Esophagus muscularis mucosa (tissue), 4 donors: ENCODE results near the gene CFAP97. TPM values are rescaled to one million over a fixed set of nuclear protein-coding genes. Genes with fewer than 3 reads are reported as not detected.
"Not testable (repeated sequence)": the region's sequence is repeated elsewhere in the genome, so short reads cannot be mapped to it uniquely, and the experiment has no call there.

Experiments used
- DNase-seq: peaks from one replicate; pipeline ENCODE4 v3.0.0-alpha.2; 2017; ENCODE audit errors: extremely low spot score
- H3K27ac ChIP-seq, 4 donors: fragments of 200-600 bp; sonication (generic); replicated peaks in 1 of 4; 1 replicate in 3 of 4; 2 replicates in 1 of 4; pipeline ENCODE4 v1.5.1; 2016 to 2019; ENCODE audit warnings: mild to moderate bottlenecking in 1 of 4
- H3K27me3 ChIP-seq, 4 donors: fragments of 200-600 bp; sonication (generic); one replicate each; pipeline versions ENCODE4 v1.5.1 to v1.6.0; 2016 to 2019
- H3K36me3 ChIP-seq, 4 donors: fragments of 200-600 bp; sonication (generic); one replicate each; pipeline ENCODE4 v1.5.1; 2016 to 2019
- H3K4me1 ChIP-seq, 4 donors: fragments of 200-600 bp; sonication (generic); one replicate each; pipeline ENCODE4 v1.5.1; 2016 to 2019
- H3K4me3 ChIP-seq, 4 donors: fragments of 200-600 bp; sonication (generic); 1 replicate in 2 of 4; 2 replicates in 2 of 4; pipeline ENCODE4 v1.5.1; 2016 to 2019; ENCODE audit warnings: mild to moderate bottlenecking in 4 of 4, moderate library complexity in 1 of 4
- H3K9me3 ChIP-seq, 4 donors: fragments of 200-600 bp; sonication (generic); 1 replicate in 3 of 4; 2 replicates in 1 of 4; pipeline ENCODE4 v1.5.1; 2016 to 2019
- CTCF ChIP-seq, 3 experiments: fragments of 200-600 bp in 2 of 3; fragments of 450-650 bp in 1 of 3; sonication (generic) in 2 of 3; IDR thresholded peaks; one replicate each; pipeline ENCODE4 v1.5.1; 2017 to 2019; ENCODE audit warnings: antibody characterized with exemption in 3 of 3, mild to moderate bottlenecking in 2 of 3, moderate library complexity in 1 of 3
- EP300 ChIP-seq: sonication (generic); formaldehyde crosslinking; IDR thresholded peaks from one replicate; pipeline ENCODE4 v1.6.1; 2017; ENCODE audit warnings: antibody characterized with exemption
- POLR2A ChIP-seq: fragments of 450-650 bp; IDR thresholded peaks from one replicate; pipeline ENCODE4 v1.6.1; 2017; ENCODE audit warnings: antibody characterized with exemption, moderate library complexity, mild to moderate bottlenecking, low read depth
- POLR2AphosphoS5 ChIP-seq, 2 donors: sonication (generic); formaldehyde crosslinking; IDR thresholded peaks; one replicate each; pipeline ENCODE4 v1.6.1; 2017; ENCODE audit warnings: antibody characterized with exemption in 2 of 2
- WGBS: methylation state at CpG from one replicate; pipeline ENCODE4 v1.1.5; 2018; 5-methylcytosine and 5-hydroxymethylcytosine counted together
- intact Hi-C: fragments of 100-400 bp; cut with DNase I; formaldehyde crosslinking; loops from one replicate; pipeline ENCODE4 v1.15.1; 2023
- total RNA-seq, 4 donors: library from RNA; depleted of rRNA; stranded (reverse); fragments of >200 nt; gene quantifications; one replicate each; pipeline versions ENCODE4 v1.1.0 to v1.2.1, GENCODE V29; 2016

Gene CFAP97
- total RNA-seq, 4 donors from 2014 or later = 30.2 to 36.8 (median 35.1) TPM

- WGBS = 49% methylated on average over 3 of the region's 3 CpGs
- H3K4me3 ChIP-seq = no peak overlapping the region
- no peak overlapping the region for H3K27ac ChIP-seq
- TF ChIP-seq EP300 (no peak), CTCF (IDR thresholded peaks at IDR 0.05) (no peak), POLR2AphosphoS5 (IDR thresholded peaks at IDR 0.05) (no peak), POLR2A (no peak)
- intact Hi-C loops = no loop called here
- peaks cover 15 to 18% (median 17%) of the 10 kb centered on the region in 4 donors for H3K4me1 ChIP-seq
- no peak for DNase-seq
- no peaks in the 10 kb centered on the region for H3K27me3 ChIP-seq
- H3K36me3 ChIP-seq = no peaks in the 10 kb centered on the region
- no peaks in the 10 kb centered on the region for H3K9me3 ChIP-seq
Observed at GRCh38 chr4:185124006-185124405, 79.8 kb downstream of the CFAP97 start.

- DNase-seq = no peak
- 91% methylated on average over 6 of the region's 6 CpGs for WGBS
- TF ChIP-seq EP300 (no peak), POLR2AphosphoS5 (IDR thresholded peaks at IDR 0.05) (no peak), POLR2A (no peak), CTCF (IDR thresholded peaks at IDR 0.05) (no peak)
- Histone ChIP-seq H3K27me3 (no peaks in the 10 kb centered on the region), H3K4me3 (no peak overlapping the region), H3K27ac (no peak overlapping the region), H3K9me3 (no peaks in the 10 kb centered on the region), H3K4me1 (peaks cover 9 to 16% (median 10%) of the 10 kb centered on the region in 4 donors), H3K36me3 (no peaks in the 10 kb centered on the region)
- intact Hi-C loops = no loop called here
Observed at GRCh38 chr4:185122681-185123345, 81.0 kb downstream of the CFAP97 start.

- Histone ChIP-seq H3K27ac (no peak overlapping the region), H3K4me3 (no peak overlapping the region), H3K4me1 (peaks cover 5 to 19% (median 7%) of the 10 kb centered on the region in 4 donors), H3K27me3 (no peaks in the 10 kb centered on the region), H3K9me3 (no peaks in the 10 kb centered on the region), H3K36me3 (no peaks in the 10 kb centered on the region)
- intact Hi-C loops = no loop called here
- TF ChIP-seq POLR2A = no peak
- TF ChIP-seq CTCF (IDR thresholded peaks at IDR 0.05) = no peak
- TF ChIP-seq POLR2AphosphoS5 (IDR thresholded peaks at IDR 0.05) = no peak
- TF ChIP-seq EP300 = no peak
- no peak for DNase-seq
- WGBS = 84% methylated on average over 6 of the region's 6 CpGs
Observed at GRCh38 chr4:185120631-185120946, 83.2 kb downstream of the CFAP97 start.

- intact Hi-C loops = no loop called here
- Histone ChIP-seq H3K27me3 (no peaks in the 10 kb centered on the region), H3K27ac (no peak overlapping the region), H3K36me3 (no peaks in the 10 kb centered on the region), H3K9me3 (no peaks in the 10 kb centered on the region), H3K4me3 (no peak overlapping the region), H3K4me1 (peaks cover 5 to 19% (median 8%) of the 10 kb centered on the region in 4 donors)
- TF ChIP-seq CTCF (IDR thresholded peaks at IDR 0.05) = no peak
- no peak for TF ChIP-seq POLR2AphosphoS5 (IDR thresholded peaks at IDR 0.05)
- DNase-seq = no peak
- 88% methylated on average over 3 of the region's 3 CpGs for WGBS
Observed at GRCh38 chr4:185119927-185120630, 83.7 kb downstream of the CFAP97 start.

GRCh38 chr4:185119467-185119866 is 84.3 kb downstream of the CFAP97 start:
- intact Hi-C loops, H3K36me3 ChIP-seq, H3K27ac ChIP-seq, DNase-seq, H3K9me3 ChIP-seq, H3K27me3 ChIP-seq, H3K4me3 ChIP-seq: not testable (repeated sequence)
- WGBS = 88% methylated on average over 5 of the region's 5 CpGs
- H3K4me1 ChIP-seq = peaks cover 5 to 19% (median 8%) of the 10 kb centered on the region in 4 donors
